GM18508 (cell line): ENCODE measurements around the gene ITPR2.

Experiments used
- ATAC-seq: cut with Tn5 transposase; IDR thresholded peaks from one replicate; pipeline ENCODE4 v1.9.1; 2021; ENCODE audit warnings: moderate number of reproducible peaks; ENCODE audit not compliant: insufficient read depth, unreplicated experiment

Gene ITPR2

GRCh38 chr12:26825459-26826016 lies 7.5 kb downstream of the ITPR2 start:
- no peak for ATAC-seq

DNA sequence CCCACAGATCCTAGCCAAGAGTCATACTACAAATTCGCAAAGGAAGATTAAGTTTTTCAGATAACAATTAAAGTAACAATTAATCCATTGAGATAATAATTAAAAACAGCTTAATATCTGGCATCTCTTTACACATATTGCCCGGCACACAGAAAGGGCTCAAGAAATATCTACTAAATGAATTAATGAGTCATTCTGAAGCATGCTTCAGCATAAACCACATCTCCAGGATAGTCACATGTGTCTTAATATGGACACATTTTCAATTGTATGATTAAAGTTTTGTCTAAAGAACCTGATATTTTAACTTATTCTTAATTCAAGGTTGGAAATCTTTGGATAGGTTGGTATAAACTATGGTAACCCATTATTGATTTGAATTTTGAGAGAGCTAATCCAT lies 9.6 kb downstream of the ITPR2 start:
- ATAC-seq: no peak

- no peak for ATAC-seq
Observed at GRCh38 chr12:26822026-26822425, 11.0 kb downstream of the ITPR2 start.

GRCh38 chr12:26821212-26821701 lies 11.7 kb downstream of the ITPR2 start:
- no peak for ATAC-seq

DNA sequence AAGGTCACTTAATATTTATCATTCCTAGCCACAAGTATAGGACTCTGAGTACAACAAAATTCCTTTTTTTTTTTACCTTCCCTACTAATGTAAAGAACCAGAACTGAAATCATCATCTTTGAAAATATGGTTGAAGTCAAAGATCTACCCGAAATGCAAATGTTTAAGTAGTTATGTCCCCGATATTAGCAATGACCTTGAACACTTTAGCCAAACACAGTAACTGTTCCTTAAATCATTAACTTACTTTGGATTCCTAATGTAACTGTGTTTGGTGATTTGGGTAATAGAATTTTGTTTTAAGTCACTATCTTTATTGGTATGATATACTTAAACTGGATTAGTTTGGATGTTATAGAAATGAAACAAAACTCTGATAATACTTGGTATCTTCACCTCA lies 14.4 kb downstream of the ITPR2 start:
- ATAC-seq: no peak

- ATAC-seq: no peak
Observed at GRCh38 chr12:26818201-26818600, 14.8 kb downstream of the ITPR2 start.

- peak; percentile 57 for ATAC-seq
Observed at GRCh38 chr12:26817183-26817591, 15.8 kb downstream of the ITPR2 start.

- no peak for ATAC-seq
Observed at GRCh38 chr12:26813812-26814211, 19.2 kb downstream of the ITPR2 start.

- ATAC-seq: no peak
Observed at GRCh38 chr12:26810330-26810729, 22.7 kb downstream of the ITPR2 start.

GRCh38 chr12:26809611-26810285 lies 23.2 kb downstream of the ITPR2 start:
- ATAC-seq: no peak

- no peak for ATAC-seq
Observed at GRCh38 chr12:26808766-26809476, 24.1 kb downstream of the ITPR2 start.

DNA sequence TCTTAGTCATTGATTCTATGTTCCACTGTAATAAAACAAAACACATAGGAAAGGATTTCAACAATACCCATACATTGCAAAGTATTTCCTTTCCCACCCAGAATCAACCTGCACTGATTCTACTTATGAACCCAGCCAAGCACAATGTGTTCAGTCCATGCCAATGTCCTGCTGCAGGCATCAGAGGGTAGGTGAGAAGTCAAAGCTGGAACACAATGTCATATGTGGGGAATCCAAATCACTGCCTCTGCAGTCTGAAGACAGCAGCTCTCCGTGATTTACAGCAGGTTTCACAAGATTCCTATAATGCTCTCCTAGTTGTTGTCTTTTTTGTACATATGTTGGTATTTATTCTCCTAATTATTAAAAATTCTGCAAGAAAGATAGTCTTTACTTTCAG lies 25.7 kb downstream of the ITPR2 start:
- ATAC-seq: no peak

DNA sequence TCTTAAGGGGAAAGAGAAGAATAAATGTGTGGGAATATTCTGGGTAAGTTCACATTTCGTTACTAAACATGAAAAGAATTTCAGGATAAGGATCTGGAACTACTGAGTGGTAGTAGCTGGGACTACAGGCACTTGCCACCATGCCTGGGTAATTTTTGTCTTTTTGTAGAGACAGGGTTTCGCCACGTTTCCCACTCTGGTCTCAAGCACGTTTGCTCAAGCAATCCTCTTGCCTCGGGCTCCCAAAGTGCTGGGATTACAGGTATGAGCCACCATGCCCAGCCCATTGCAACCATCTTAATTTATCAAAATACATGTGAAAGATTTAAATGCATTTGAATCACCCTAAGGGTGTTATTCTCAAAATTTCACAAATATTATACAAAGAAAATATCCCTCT lies 26.4 kb downstream of the ITPR2 start:
- ATAC-seq: no peak

- ATAC-seq: no peak
Observed at GRCh38 chr12:26805401-26805971, 27.5 kb downstream of the ITPR2 start.

- ATAC-seq: no peak
Observed at GRCh38 chr12:26803552-26803951, 29.4 kb downstream of the ITPR2 start.

DNA sequence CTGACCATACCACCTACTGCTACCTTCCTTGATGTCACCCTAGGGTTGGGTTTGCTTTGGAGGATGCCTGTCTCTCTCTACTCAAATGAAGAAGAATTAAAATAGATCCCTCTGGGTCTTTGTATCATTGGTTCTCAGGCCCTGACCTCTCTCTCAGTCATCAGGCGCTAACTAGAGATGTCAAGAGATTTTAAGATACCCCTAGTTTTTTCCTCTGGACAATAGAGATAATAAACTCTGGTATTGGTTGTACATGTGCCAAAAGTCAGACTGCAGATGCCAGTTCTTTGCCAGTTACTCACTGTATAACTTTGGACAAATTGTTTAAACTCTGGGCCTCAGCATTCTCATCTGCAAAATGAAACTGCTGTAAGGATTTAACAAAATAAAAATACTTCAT lies 31.5 kb downstream of the ITPR2 start:
- ATAC-seq: no peak

DNA sequence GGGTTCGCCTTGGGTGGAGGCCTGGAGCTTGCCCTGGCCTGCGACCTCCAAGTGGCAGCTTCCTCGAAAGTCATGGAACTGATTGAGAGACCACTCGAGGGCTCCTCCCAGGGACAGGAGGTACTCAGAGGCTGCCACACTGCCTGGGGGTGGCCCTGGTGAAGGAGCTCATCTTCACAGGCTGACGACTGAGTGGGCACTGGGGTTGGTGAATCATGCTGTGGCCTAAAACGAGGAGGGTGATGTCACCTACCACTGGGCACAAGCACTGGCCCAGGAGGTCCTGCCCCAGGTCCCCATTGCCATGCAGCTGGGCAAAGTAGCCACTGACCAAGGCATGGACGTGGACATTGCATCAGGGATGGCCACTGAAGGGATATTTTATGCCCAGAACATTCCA lies 32.1 kb downstream of the ITPR2 start:
- no peak for ATAC-seq

GRCh38 chr12:26800347-26800746 lies 32.6 kb downstream of the ITPR2 start:
- ATAC-seq: no peak

DNA sequence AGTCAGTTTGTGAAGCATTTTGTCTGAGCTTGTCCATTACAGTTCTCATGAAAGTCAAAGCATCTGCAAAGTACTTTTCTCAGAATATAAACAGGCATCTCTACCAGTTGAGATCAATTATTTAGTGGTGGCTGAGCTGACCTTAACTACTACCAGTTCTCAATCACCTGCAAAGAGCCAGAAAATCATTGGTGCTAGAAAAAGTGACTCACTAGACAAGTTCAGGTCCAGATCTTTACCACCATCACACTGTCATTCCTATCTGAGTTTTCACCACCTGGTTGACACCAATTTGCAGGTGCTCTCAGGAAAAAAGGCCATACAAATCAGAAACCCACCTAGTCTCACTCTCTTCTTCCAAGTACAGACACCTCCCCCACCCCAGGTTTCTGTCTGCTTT lies 33.3 kb downstream of the ITPR2 start:
- ATAC-seq: no peak

GRCh38 chr12:26798640-26799039 lies 34.4 kb downstream of the ITPR2 start:
- ATAC-seq: no peak

DNA sequence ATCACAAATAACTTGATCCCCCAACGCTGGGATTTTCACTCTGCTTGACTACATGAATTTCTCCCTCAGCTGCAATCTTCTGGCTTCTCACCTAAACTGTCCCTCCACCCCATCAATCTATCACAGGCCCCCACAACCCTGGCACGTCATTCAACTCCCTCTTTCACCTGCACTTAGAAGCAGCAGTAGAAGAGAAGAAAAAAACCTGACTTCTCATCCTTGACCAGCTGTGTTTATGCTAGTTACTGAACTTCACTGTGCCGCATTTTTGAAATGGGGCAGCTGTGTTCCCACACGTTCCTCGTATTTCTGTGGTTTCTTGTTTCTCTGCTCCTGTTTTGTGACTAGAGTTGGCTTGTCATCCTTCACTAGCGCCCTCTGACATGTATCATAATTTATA lies 35.0 kb downstream of the ITPR2 start:
- no peak for ATAC-seq
